HCT116 (cell line): Measurements from ENCODE around the gene MPZ. TPM values are rescaled to one million over a fixed set of nuclear protein-coding genes. Genes with fewer than 3 reads are reported as not detected.

Experiments used
- ATAC-seq: fragments of 200-7000 bp; cut with Tn5 transposase; 2 replicates; pipeline ENCODE4 v1.9.1; 2020; ENCODE audit warnings: mild to moderate bottlenecking, moderate library complexity
- BruUV-seq: library from RNA; stranded (reverse); fragments of 400-500 nt; replicated peaks from 2 replicates; lab custom pipeline; 2021; lab: Mats Ljungman, UMichigan
- CTCF ChIA-PET: fragments of 300-600 bp; sonication (Branson Sonifier 250); formaldehyde crosslinking; loops from one replicate; lab custom pipeline; 2021; ENCODE audit warnings: antibody characterized with exemption; lab: Charles Lee
- POLR2A ChIA-PET: fragments of 300-600, 350-600 bp; sonication (Branson Sonifier 250); formaldehyde crosslinking; loops from one replicate; lab custom pipeline; 2021; ENCODE audit warnings: antibody characterized with exemption; lab: Charles Lee
- RAD21 ChIA-PET, 2 experiments: fragments of 300-600 bp; sonication (Branson Sonifier 250); formaldehyde crosslinking; loops; one replicate each; lab custom pipeline; 2023; ENCODE audit warnings: low total read pairs in 2 of 2; ENCODE audit not compliant: uncharacterized antibody in 2 of 2, unreplicated experiment in 2 of 2, low non-redundant PET in 1 of 2; lab: Charles Lee
- DNase-seq: peaks from one replicate; pipeline ENCODE4 v3.0.0-alpha.2; 2010; ENCODE audit warnings: low read depth, low spot score
- H2AFZ ChIP-seq: fragments of 200-600 bp; shearing (Covaris generic), sonication (generic); 2 replicates; pipeline ENCODE4 v1.6.1; 2017; ENCODE audit warnings: low read depth, mixed run types, mixed read lengths, antibody characterized with exemption, low read length; ENCODE audit not compliant: poor library complexity, severe bottlenecking
- H3K27ac ChIP-seq: 2 replicates; pipeline ENCODE4 v1.5.1; 2012; ENCODE audit warnings: low read depth, low read length
- H3K27me3 ChIP-seq: fragments of 200-600 bp; sonication (generic); 2 replicates; pipeline ENCODE4 v1.6.1; 2016; ENCODE audit warnings: mixed run types, low read length, mixed read lengths; ENCODE audit not compliant: insufficient read depth
- H3K36me3 ChIP-seq, 2 experiments: fragments of 200-500 bp in 1 of 2; fragments of 200-600 bp in 1 of 2; sonication (Bioruptor generic) in 1 of 2; sonication (generic) in 1 of 2; 2 replicates each; pipeline versions ENCODE4 v1.5.1 to v1.6.1; 2014 to 2016; ENCODE audit warnings: low read length in 2 of 2, inconsistent platforms in 1 of 2, mixed read lengths in 1 of 2, mixed run types in 1 of 2; ENCODE audit not compliant: insufficient read depth in 2 of 2, control insufficient read depth in 1 of 2
- H3K4me1 ChIP-seq, 2 experiments: fragments of 200-600 bp in 1 of 2; sonication (generic) in 1 of 2; 2 replicates each; pipeline versions ENCODE4 v1.5.1 to v1.6.1; 2012 to 2017; ENCODE audit warnings: low read length in 2 of 2, inconsistent platforms in 1 of 2, mild to moderate bottlenecking in 1 of 2, mixed read lengths in 1 of 2, mixed run types in 1 of 2, moderate library complexity in 1 of 2; ENCODE audit not compliant: insufficient read depth in 2 of 2, control insufficient read depth in 1 of 2
- H3K4me2 ChIP-seq: fragments of 200-600 bp; sonication (generic); 2 replicates; pipeline ENCODE4 v1.6.1; 2017; ENCODE audit warnings: mixed run types, low read length, mixed read lengths
- H3K4me3 ChIP-seq, 2 experiments: fragments of 200-600 bp in 1 of 2; sonication (generic) in 1 of 2; replicated peaks in 1 of 2; 2 replicates each; pipeline ENCODE4 v1.5.1; 2011 to 2016; ENCODE audit warnings: low read length in 2 of 2, control low read depth in 1 of 2, low read depth in 1 of 2, mild to moderate bottlenecking in 1 of 2, mixed read lengths in 1 of 2, mixed run types in 1 of 2
- H3K79me2 ChIP-seq: fragments of 200-600 bp; sonication (generic); 2 replicates; pipeline ENCODE4 v1.6.1; 2017; ENCODE audit warnings: mild to moderate bottlenecking, mixed run types, low read length, moderate library complexity, mixed read lengths; ENCODE audit not compliant: insufficient read depth
- H3K9ac ChIP-seq: fragments of 200-600 bp; sonication (generic); 2 replicates; pipeline ENCODE4 v1.6.1; 2016; ENCODE audit warnings: low read length, mixed read lengths
- H3K9me2 ChIP-seq: fragments of 200-600 bp; sonication (generic), shearing (Covaris generic); 2 replicates; pipeline ENCODE4 v1.6.1; 2017; ENCODE audit warnings: mixed run types, mild to moderate bottlenecking, moderate library complexity; ENCODE audit not compliant: insufficient read depth
- H3K9me3 ChIP-seq, 2 experiments: fragments of 200-500 bp in 1 of 2; fragments of 200-600 bp in 1 of 2; sonication (Bioruptor generic) in 1 of 2; sonication (generic) in 1 of 2; 2 replicates each; pipeline ENCODE4 v1.6.1; 2014 to 2017; ENCODE audit warnings: low read length in 2 of 2, mixed read lengths in 2 of 2, inconsistent platforms in 1 of 2, low read depth in 1 of 2, mild to moderate bottlenecking in 1 of 2, mixed run types in 1 of 2, moderate library complexity in 1 of 2; ENCODE audit not compliant: control insufficient read depth in 1 of 2, insufficient read depth in 1 of 2
- H4K20me1 ChIP-seq: fragments of 200-600 bp; sonication (generic), shearing (Covaris generic); 2 replicates; pipeline ENCODE4 v1.6.1; 2017; ENCODE audit warnings: mixed run types, mild to moderate bottlenecking, moderate library complexity; ENCODE audit not compliant: insufficient read depth
- CEBPB ChIP-seq: IDR thresholded peaks from 2 replicates; pipeline ENCODE4 v1.6.1; 2012; ENCODE audit warnings: low read depth
- EGR1 ChIP-seq: IDR thresholded peaks from 2 replicates; pipeline ENCODE4 v1.6.1; 2012; ENCODE audit warnings: low read depth
- ELF1 ChIP-seq: IDR thresholded peaks from 2 replicates; pipeline ENCODE4 v1.6.1; 2012; ENCODE audit warnings: low read depth, borderline replicate concordance
- FOSL1 ChIP-seq: IDR thresholded peaks from 2 replicates; pipeline ENCODE4 v1.6.1; 2012; ENCODE audit warnings: low read depth
- JUND ChIP-seq: IDR thresholded peaks from 2 replicates; pipeline ENCODE4 v1.6.1; 2012
- MAX ChIP-seq: IDR thresholded peaks from 2 replicates; pipeline ENCODE4 v1.6.1; 2012
- POLR2AphosphoS5 ChIP-seq: IDR thresholded peaks from 2 replicates; pipeline ENCODE4 v1.6.1; 2011; ENCODE audit warnings: mild to moderate bottlenecking, low read depth, low read length, moderate library complexity
- REST ChIP-seq: IDR thresholded peaks from 2 replicates; pipeline ENCODE4 v1.6.1; 2012; ENCODE audit warnings: low read depth
- SP1 ChIP-seq: IDR thresholded peaks from 2 replicates; pipeline ENCODE4 v1.6.1; 2012; ENCODE audit warnings: low read depth
- TCF7L2 ChIP-seq: IDR thresholded peaks from 2 replicates; pipeline ENCODE4 v1.7.0; 2011; ENCODE audit warnings: borderline replicate concordance, inconsistent platforms; ENCODE audit not compliant: insufficient read depth, insufficient read length; ENCODE audit errors: extremely low read depth
- ZBTB33 ChIP-seq: IDR thresholded peaks from 2 replicates; pipeline ENCODE4 v1.6.1; 2011; ENCODE audit warnings: mild to moderate bottlenecking, low read length, moderate library complexity; ENCODE audit not compliant: insufficient replicate concordance; ENCODE audit errors: extremely low read depth
- ZNF274 ChIP-seq: fragments of 200-500 bp; sonication (Bioruptor generic); IDR thresholded peaks from 2 replicates; pipeline ENCODE4 v1.6.1; 2014; ENCODE audit warnings: mild to moderate bottlenecking, low read depth, low read length, inconsistent platforms
- intact Hi-C: fragments of 100-400 bp; cut with micrococcal nuclease; formaldehyde crosslinking; loops from 2 replicates; pipeline ENCODE4 v1.10.0; 2022
- total RNA-seq: library from RNA; stranded (reverse); gene quantifications from one replicate; pipeline ENCODE4 v1.2.1, GENCODE V29; 2021; ENCODE audit not compliant: unreplicated experiment

MPZ gene
- total RNA-seq, 1 experiment from 2014 or later: 3.6 TPM

GRCh38 chr1:161350671-161351070 lies 40.9 kb upstream of the MPZ start (continued):
- TF ChIP-seq MAX (no peak), SP1 (no peak), EGR1 (no peak), ZNF274 (no peak)

GRCh38 chr1:161342821-161343220 lies 33.1 kb upstream of the MPZ start:
- no peak overlapping the region for H3K9ac ChIP-seq
- TF ChIP-seq JUND: no peak
- no peak for TF ChIP-seq MAX
- no peak for TF ChIP-seq SP1
- no peak for TF ChIP-seq CEBPB
- TF ChIP-seq REST: no peak
- no peak for TF ChIP-seq FOSL1
- no peak for TF ChIP-seq ZNF274
- no peak for TF ChIP-seq POLR2AphosphoS5
- no peak for TF ChIP-seq ELF1
- no peak for TF ChIP-seq ZBTB33
- no peak for TF ChIP-seq TCF7L2
- no peak for TF ChIP-seq EGR1
- ATAC-seq (no peak), DNase-seq (no peak)
- no peaks in the 10 kb centered on the region for H3K79me2 ChIP-seq
- H4K20me1 ChIP-seq: no peaks in the 10 kb centered on the region
- RAD21 ChIA-PET: no interaction called here
- H2AFZ ChIP-seq: no peak overlapping the region
- H3K4me1 ChIP-seq: no peaks in the 10 kb centered on the region
- H3K27me3 ChIP-seq: no peaks in the 10 kb centered on the region
- POLR2A ChIA-PET: no interaction called here
- CTCF ChIA-PET: no interaction called here
- BruUV-seq: no TSS peak
- H3K4me2 ChIP-seq: no peak overlapping the region
- peaks cover 9 to 11% of the 10 kb centered on the region in 2 experiments; a peak in 3 of 4 replicates for H3K36me3 ChIP-seq
- H3K9me2 ChIP-seq: no peaks in the 10 kb centered on the region
- H3K9me3 ChIP-seq: no peaks in the 10 kb centered on the region
- no peak overlapping the region for H3K4me3 ChIP-seq
- intact Hi-C loops: no loop called here
- no peak overlapping the region for H3K27ac ChIP-seq
